Astrocyte (in vitro differentiated cells and primary cell): ENCODE results near the gene CEACAM21. TPM values are rescaled to one million over a fixed set of nuclear protein-coding genes. Genes with fewer than 3 reads are reported as not detected.
A peak's percentile ranks its signal among the peaks of the same experiment; 100 is the strongest.

Experiments
- DNase-seq: peaks from one replicate; pipeline ENCODE4 v3.0.0-alpha.2; 2010; ENCODE audit warnings: low read depth
- FAIRE-seq: peaks from 2 replicates; lab custom pipeline; 2011; peaks lifted over from hg19 to GRCh38; lab: Jason Lieb, UNC
- H2AFZ ChIP-seq: 2 replicates; pipeline ENCODE4 v1.6.0; 2012; ENCODE audit warnings: low read depth, low read length, inconsistent platforms
- H3K27ac ChIP-seq: 2 replicates; pipeline ENCODE4 v1.5.1; 2011; ENCODE audit warnings: low read depth, low read length, inconsistent platforms
- H3K27me3 ChIP-seq: 2 replicates; pipeline ENCODE4 v1.6.0; 2011; ENCODE audit warnings: low read length, inconsistent platforms; ENCODE audit not compliant: insufficient read depth
- H3K36me3 ChIP-seq: 2 replicates; pipeline ENCODE4 v1.5.1; 2011; ENCODE audit warnings: low read length, inconsistent platforms; ENCODE audit not compliant: insufficient read depth
- H3K4me1 ChIP-seq: 2 replicates; pipeline ENCODE4 v1.5.1; 2011; ENCODE audit warnings: low read length, inconsistent platforms; ENCODE audit not compliant: insufficient read depth
- H3K4me2 ChIP-seq: 2 replicates; pipeline ENCODE4 v1.6.0; 2012; ENCODE audit warnings: low read length, inconsistent platforms
- H3K4me3 ChIP-seq: 2 replicates; pipeline ENCODE4 v1.5.1; 2011; ENCODE audit warnings: low read depth, mild to moderate bottlenecking, low read length, inconsistent platforms; ENCODE audit not compliant: insufficient read depth
- H3K79me2 ChIP-seq: 2 replicates; pipeline ENCODE4 v1.6.0; 2012; ENCODE audit warnings: mild to moderate bottlenecking, low read length, inconsistent platforms; ENCODE audit not compliant: insufficient read depth
- H3K9ac ChIP-seq: 2 replicates; pipeline ENCODE4 v1.6.0; 2012; ENCODE audit warnings: mild to moderate bottlenecking, low read length, inconsistent platforms
- H3K9me3 ChIP-seq: 2 replicates; pipeline ENCODE4 v1.5.1; 2012; ENCODE audit warnings: low read depth, mild to moderate bottlenecking, low read length, inconsistent platforms; ENCODE audit not compliant: insufficient read depth
- H4K20me1 ChIP-seq: 2 replicates; pipeline ENCODE4 v1.6.0; 2012; ENCODE audit warnings: low read length, inconsistent platforms; ENCODE audit not compliant: insufficient read depth
- H3K27ac Mint-ChIP-seq: one replicate; pipeline ENCODE4 v1.8.0; 2021; ENCODE audit warnings: mild to moderate bottlenecking, mixed read lengths; ENCODE audit not compliant: unreplicated experiment
- H3K27me3 Mint-ChIP-seq: one replicate; pipeline ENCODE4 v1.8.0; 2021; ENCODE audit warnings: low read depth, mixed read lengths; ENCODE audit not compliant: unreplicated experiment
- H3K36me3 Mint-ChIP-seq: one replicate; pipeline ENCODE4 v1.8.0; 2021; ENCODE audit warnings: low read depth, mixed read lengths; ENCODE audit not compliant: unreplicated experiment
- H3K4me1 Mint-ChIP-seq: one replicate; pipeline ENCODE4 v1.8.0; 2021; ENCODE audit warnings: low read depth, mixed read lengths; ENCODE audit not compliant: unreplicated experiment
- H3K4me3 Mint-ChIP-seq: one replicate; pipeline ENCODE4 v1.8.0; 2021; ENCODE audit warnings: mild to moderate bottlenecking, moderate library complexity, mixed read lengths; ENCODE audit not compliant: unreplicated experiment
- H3K9me3 Mint-ChIP-seq: one replicate; pipeline ENCODE4 v1.8.0; 2021; ENCODE audit warnings: mild to moderate bottlenecking, mixed read lengths; ENCODE audit not compliant: unreplicated experiment
- CTCF ChIP-seq: IDR thresholded peaks from 2 replicates; pipeline ENCODE4 v1.5.1; 2011; ENCODE audit warnings: low read depth, mild to moderate bottlenecking, inconsistent platforms, low read length, moderate library complexity; ENCODE audit not compliant: insufficient read depth
- EZH2 ChIP-seq: IDR thresholded peaks from 2 replicates; pipeline ENCODE4 v1.6.1; 2012; ENCODE audit warnings: mild to moderate bottlenecking, low read length, inconsistent platforms; ENCODE audit not compliant: insufficient read depth
- total RNA-seq: library from RNA; stranded (reverse); gene quantifications from 2 replicates; pipeline ENCODE4 v1.2.1, GENCODE V29; 2021

Gene CEACAM21
- total RNA-seq, 1 donor from 2014 or later = 2.4 TPM

- peaks cover 3% of the 10 kb centered on the region for H3K9me3 Mint-ChIP-seq
- Histone ChIP-seq H3K4me1 (no peaks in the 10 kb centered on the region), H3K9ac (no peak overlapping the region), H3K79me2 (no peaks in the 10 kb centered on the region), H3K27me3 (peaks cover 23% of the 10 kb centered on the region), H3K36me3 (no peaks in the 10 kb centered on the region), H2AFZ (no peak overlapping the region), H3K4me3 (no peak overlapping the region), H3K4me2 (no peak overlapping the region), H3K9me3 (no peaks in the 10 kb centered on the region), H4K20me1 (no peaks in the 10 kb centered on the region), H3K27ac (no peak overlapping the region)
- no peak for TF ChIP-seq EZH2
- no peak for TF ChIP-seq CTCF
- DNase-seq (no peak), FAIRE-seq (no peak)
- peak overlapping the region; percentile 67 for H3K4me3 Mint-ChIP-seq
- H3K27ac Mint-ChIP-seq = no peak overlapping the region
- H3K4me1 Mint-ChIP-seq = no peaks in the 10 kb centered on the region
- peaks cover 40% of the 10 kb centered on the region for H3K27me3 Mint-ChIP-seq
- no peaks in the 10 kb centered on the region for H3K36me3 Mint-ChIP-seq
Observed at GRCh38 chr19:41563854-41564514, 12.0 kb upstream of the CEACAM21 start.

GRCh38 chr19:41564515-41565378, 11.2 kb upstream of the CEACAM21 start:
- peak overlapping the region; percentile 67 for H3K4me3 Mint-ChIP-seq

More at GRCh38 chr19:41564515-41565378, 11.2 kb upstream of the CEACAM21 start:
- no peaks in the 10 kb centered on the region for H3K4me1 Mint-ChIP-seq
- no peak overlapping the region for H3K4me2 ChIP-seq
- no peaks in the 10 kb centered on the region for H3K79me2 ChIP-seq
- no peak overlapping the region for H3K4me3 ChIP-seq
- peaks cover 23% of the 10 kb centered on the region for H3K27me3 ChIP-seq
- H4K20me1 ChIP-seq = no peaks in the 10 kb centered on the region
- no peak overlapping the region for H3K27ac Mint-ChIP-seq
- H2AFZ ChIP-seq = no peak overlapping the region
- no peaks in the 10 kb centered on the region for H3K4me1 ChIP-seq
- peaks cover 3% of the 10 kb centered on the region for H3K9me3 Mint-ChIP-seq
- no peaks in the 10 kb centered on the region for H3K36me3 ChIP-seq
- TF ChIP-seq EZH2 (peak; percentile 85), CTCF (no peak)
- H3K27me3 Mint-ChIP-seq = peaks cover 40% of the 10 kb centered on the region
- no peak overlapping the region for H3K27ac ChIP-seq
- DNase-seq (no peak), FAIRE-seq (no peak)
- no peaks in the 10 kb centered on the region for H3K9me3 ChIP-seq
- H3K36me3 Mint-ChIP-seq = no peaks in the 10 kb centered on the region
- H3K9ac ChIP-seq = no peak overlapping the region
